IMR-90 (cell line): ENCODE results near the gene DMXL2. TPM values are rescaled to one million over a fixed set of nuclear protein-coding genes. Genes with fewer than 3 reads are reported as not detected.

Source experiments
- ATAC-seq: fragments of 200-7000 bp; cut with Tn5 transposase; 2 replicates; pipeline ENCODE4 v1.9.1; 2020; ENCODE audit warnings: low read depth, mild to moderate bottlenecking, moderate library complexity
- BruUV-seq: library from RNA; stranded (reverse); fragments of 400-500 nt; replicated peaks from 2 replicates; lab custom pipeline; 2021; lab: Mats Ljungman, UMichigan
- CTCF ChIA-PET: fragments of 300-600 bp; formaldehyde crosslinking; extraction: SDS; loops from one replicate; lab custom pipeline; 2021; ENCODE audit warnings: antibody characterized with exemption; lab: Yijun Ruan, JAX
- POLR2A ChIA-PET: fragments of 300-600 bp; sonication (Branson Sonifier 250); formaldehyde crosslinking; loops from one replicate; lab custom pipeline; 2022; ENCODE audit warnings: antibody characterized with exemption; ENCODE audit not compliant: unreplicated experiment; lab: Charles Lee
- DNase-seq: peaks from one replicate; pipeline ENCODE4 v3.0.0; 2013
- H2AFZ ChIP-seq: replicated peaks from 2 replicates; pipeline ENCODE3; 2013; ENCODE audit warnings: low read length, mild to moderate bottlenecking; ENCODE audit not compliant: poor library complexity
- H2AK5ac ChIP-seq: 2 replicates; pipeline ENCODE4 v1.6.1; 2013; ENCODE audit warnings: low read depth, low read length, inconsistent platforms
- H2AK9ac ChIP-seq: replicated peaks from 2 replicates; pipeline ENCODE3; 2013; ENCODE audit warnings: mild to moderate bottlenecking, low read depth, low read length, moderate library complexity; ENCODE audit not compliant: poor library complexity
- H2BK120ac ChIP-seq: 2 replicates; pipeline ENCODE4 v1.6.1; 2013; ENCODE audit warnings: low read depth, low read length, inconsistent platforms
- H2BK15ac ChIP-seq: 3 replicates; pipeline ENCODE4 v1.6.1; 2013; ENCODE audit warnings: low read depth, low read length, inconsistent platforms
- H2BK20ac ChIP-seq: 2 replicates; pipeline ENCODE4 v1.6.1; 2013; ENCODE audit warnings: low read depth, mild to moderate bottlenecking, inconsistent platforms, low read length, moderate library complexity
- H2BK5ac ChIP-seq: 2 replicates; pipeline ENCODE4 v1.6.1; 2013; ENCODE audit warnings: mild to moderate bottlenecking, low read depth, low read length, inconsistent platforms; ENCODE audit not compliant: poor library complexity, severe bottlenecking
- H3K14ac ChIP-seq: replicated peaks from 2 replicates; pipeline ENCODE4 v1.6.1; 2013; ENCODE audit warnings: low read depth, low read length, inconsistent platforms
- H3K18ac ChIP-seq: 2 replicates; pipeline ENCODE4 v1.6.1; 2013; ENCODE audit warnings: low read depth, low read length, control low read depth
- H3K23ac ChIP-seq: 2 replicates; pipeline ENCODE4 v1.6.1; 2013; ENCODE audit warnings: low read depth, low read length, inconsistent platforms
- H3K27ac ChIP-seq: 2 replicates; pipeline ENCODE4 v1.5.1; 2013; ENCODE audit warnings: mild to moderate bottlenecking, control low read depth, low read length; ENCODE audit not compliant: insufficient read depth
- H3K27me3 ChIP-seq: 2 replicates; pipeline ENCODE4 v1.6.1; 2013; ENCODE audit warnings: low read length; ENCODE audit not compliant: control insufficient read depth, insufficient read depth
- H3K36me3 ChIP-seq: 2 replicates; pipeline ENCODE4 v1.6.1; 2013; ENCODE audit warnings: low read length, mixed read lengths; ENCODE audit not compliant: control insufficient read depth, insufficient read depth
- H3K4ac ChIP-seq: 2 replicates; pipeline ENCODE4 v1.6.1; 2013; ENCODE audit warnings: low read depth, low read length, inconsistent platforms
- H3K4me1 ChIP-seq: 2 replicates; pipeline ENCODE4 v1.6.1; 2013; ENCODE audit warnings: low read length, mixed read lengths; ENCODE audit not compliant: control insufficient read depth, insufficient read depth
- H3K4me2 ChIP-seq: 2 replicates; pipeline ENCODE4 v1.6.1; 2013; ENCODE audit warnings: low read depth, mild to moderate bottlenecking, control low read depth, low read length, moderate library complexity
- H3K4me3 ChIP-seq: 2 replicates; pipeline ENCODE4 v1.5.1; 2013; ENCODE audit warnings: low read depth, mild to moderate bottlenecking, control low read depth, low read length, moderate library complexity; ENCODE audit not compliant: insufficient read depth
- H3K56ac ChIP-seq: 2 replicates; pipeline ENCODE4 v1.6.1; 2013; ENCODE audit warnings: low read length, inconsistent platforms; ENCODE audit not compliant: insufficient read depth; ENCODE audit errors: extremely low read depth
- H3K79me1 ChIP-seq, 2 experiments: 2 replicates each; pipeline ENCODE4 v1.6.1; 2013; ENCODE audit warnings: low read length in 2 of 2, inconsistent platforms in 1 of 2, low read depth in 1 of 2
- H3K9ac ChIP-seq: 2 replicates; pipeline ENCODE4 v1.6.1; 2013; ENCODE audit warnings: low read depth, low read length, control low read depth
- H3K9me1 ChIP-seq: 2 replicates; pipeline ENCODE4 v1.6.1; 2013; ENCODE audit warnings: low read length, inconsistent platforms; ENCODE audit not compliant: insufficient read depth
- H3K9me3 ChIP-seq: 2 replicates; pipeline ENCODE4 v1.6.1; 2013; ENCODE audit warnings: low read length; ENCODE audit not compliant: control insufficient read depth, insufficient read depth
- H4K20me1 ChIP-seq: 2 replicates; pipeline ENCODE4 v1.6.1; 2013; ENCODE audit warnings: low read length, inconsistent platforms; ENCODE audit not compliant: insufficient read depth
- H4K5ac ChIP-seq: 2 replicates; pipeline ENCODE4 v1.6.1; 2013; ENCODE audit warnings: mild to moderate bottlenecking, low read depth, low read length, control low read depth
- H4K8ac ChIP-seq, 2 experiments: 2 replicates each; pipeline ENCODE4 v1.6.1; 2013; ENCODE audit warnings: low read depth in 2 of 2, low read length in 2 of 2, control low read depth in 1 of 2, inconsistent platforms in 1 of 2
- H4K91ac ChIP-seq: 2 replicates; pipeline ENCODE4 v1.6.1; 2013; ENCODE audit warnings: low read depth, low read length, inconsistent platforms; ENCODE audit not compliant: insufficient read depth
- CEBPB ChIP-seq: IDR thresholded peaks from 2 replicates; pipeline ENCODE4 v1.6.1; 2012; ENCODE audit warnings: low read depth, low read length, improper control_type of control experiment
- CHD1 ChIP-seq: IDR thresholded peaks from 2 replicates; pipeline ENCODE4 v1.6.1; 2012; ENCODE audit warnings: low read depth, low read length, improper control_type of control experiment
- FOS ChIP-seq: fragments of 150-350 bp; IDR thresholded peaks from 2 replicates; pipeline ENCODE4 v1.6.1; 2016; ENCODE audit warnings: low read depth, low read length
- MXI1 ChIP-seq: IDR thresholded peaks from 2 replicates; pipeline ENCODE4 v1.6.1; 2012; ENCODE audit warnings: low read depth, mild to moderate bottlenecking, low read length, moderate library complexity, borderline replicate concordance
- NFE2L2 ChIP-seq: fragments of 150-350 bp; IDR thresholded peaks from 2 replicates; pipeline ENCODE4 v1.6.1; 2016; ENCODE audit warnings: low read depth, mild to moderate bottlenecking, low read length
- POLR2A ChIP-seq: IDR thresholded peaks from 2 replicates; pipeline ENCODE4 v1.6.1; 2012; ENCODE audit warnings: mild to moderate bottlenecking, low read depth, low read length
- RAD21 ChIP-seq: IDR thresholded peaks from 2 replicates; pipeline ENCODE4 v1.6.1; 2012; ENCODE audit warnings: low read length, improper control_type of control experiment
- RCOR1 ChIP-seq: IDR thresholded peaks from 2 replicates; pipeline ENCODE4 v1.6.1; 2012; ENCODE audit warnings: mild to moderate bottlenecking, low read length, improper control_type of control experiment; ENCODE audit not compliant: insufficient replicate concordance
- RFX5 ChIP-seq: IDR thresholded peaks from 2 replicates; pipeline ENCODE4 v1.8.0; 2012; ENCODE audit warnings: low read depth, mild to moderate bottlenecking, low read length, moderate library complexity
- SMC3 ChIP-seq: fragments of 150-350 bp; IDR thresholded peaks from 2 replicates; pipeline ENCODE4 v1.6.1; 2016; ENCODE audit warnings: low read depth, mild to moderate bottlenecking, antibody characterized with exemption, low read length, moderate library complexity
- whole genome bisulfite sequencing, 2 experiments: methylation state at CpG; one replicate each; pipeline versions ENCODE4 v1.1.5 to v1.1.7; 2013; ENCODE audit warnings: missing lambda C conversion rate in 2 of 2; ENCODE audit not compliant: insufficient read length in 1 of 2; ENCODE audit errors: extremely low coverage in 2 of 2; 5-methylcytosine and 5-hydroxymethylcytosine counted together
- dilution Hi-C: fragments of 300-500 bp; cut with HindIII; formaldehyde crosslinking; loops from one replicate; pipeline ENCODE4 v1.14.3; 2018; ENCODE audit warnings: low sequenced_read_pairs; ENCODE audit not compliant: unreplicated experiment
- in situ Hi-C: fragments of 300-500 bp; cut with MboI; formaldehyde crosslinking; loops from 3 replicates; pipeline ENCODE4 v1.14.3; 2019; ENCODE audit warnings: low sequenced_read_pairs, inconsistent platforms, mixed read lengths
- intact Hi-C: fragments of 100-400 bp; cut with micrococcal nuclease; formaldehyde crosslinking; loops from 2 replicates; pipeline ENCODE4 v1.10.0; 2022
- polyA plus RNA-seq, 3 experiments: library from polyadenylated mRNA; depleted of rRNA; stranded (reverse); fragments of >200 nt; gene quantifications; 2 replicates each; pipeline ENCODE4 v1.2.3, GENCODE V29; 2012; ENCODE audit warnings: low replicate concordance in 1 of 3
- total RNA-seq: library from RNA; depleted of rRNA; stranded (reverse); fragments of >200 nt; gene quantifications from 2 replicates; pipeline ENCODE4 v1.2.3, GENCODE V29; 2012
- TF ChIP-seq, protein P1 (sequence below): fragments of 150-350 bp; IDR thresholded peaks from 2 replicates; pipeline ENCODE4 v1.6.1; 2017; ENCODE audit warnings: mild to moderate bottlenecking, antibody characterized with exemption, low read length, low read depth

DMXL2 gene
- total and polyA plus RNA-seq, 2 of the 4 experiments (the other 2 are of a cell fraction) = 9.7 to 21.9 TPM

DNA sequence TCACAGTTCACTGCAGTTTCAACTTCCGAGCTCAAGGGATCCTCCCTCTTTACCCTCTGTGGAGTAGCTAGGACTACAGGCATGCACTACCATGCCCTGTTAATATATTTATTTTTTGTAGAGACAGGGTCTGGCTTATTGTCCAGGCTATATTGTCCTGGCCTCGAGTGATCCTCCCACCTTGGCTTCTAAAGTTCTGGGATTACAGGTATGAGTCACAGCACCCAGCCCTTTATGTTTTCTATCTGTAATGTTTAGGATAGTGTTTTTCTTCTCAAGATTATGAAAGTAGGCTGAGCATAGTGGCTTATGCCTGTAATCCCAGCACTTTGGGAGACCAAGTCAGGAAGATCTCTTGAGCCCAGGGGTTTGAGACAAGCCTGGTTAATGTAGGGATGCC lies 46.8 kb upstream of the DMXL2 start:
- H4K20me1 ChIP-seq = no peaks in the 10 kb centered on the region
- POLR2A ChIA-PET = no interaction called here
- no peak overlapping the region for H3K4ac ChIP-seq
- TF ChIP-seq NFE2L2 (no peak), POLR2A (no peak), RAD21 (no peak), FOS (no peak), CEBPB (no peak), RFX5 (no peak), CHD1 (no peak), MXI1 (no peak), SMC3 (no peak), RCOR1 (no peak)
- TF ChIP-seq, protein P1, sequence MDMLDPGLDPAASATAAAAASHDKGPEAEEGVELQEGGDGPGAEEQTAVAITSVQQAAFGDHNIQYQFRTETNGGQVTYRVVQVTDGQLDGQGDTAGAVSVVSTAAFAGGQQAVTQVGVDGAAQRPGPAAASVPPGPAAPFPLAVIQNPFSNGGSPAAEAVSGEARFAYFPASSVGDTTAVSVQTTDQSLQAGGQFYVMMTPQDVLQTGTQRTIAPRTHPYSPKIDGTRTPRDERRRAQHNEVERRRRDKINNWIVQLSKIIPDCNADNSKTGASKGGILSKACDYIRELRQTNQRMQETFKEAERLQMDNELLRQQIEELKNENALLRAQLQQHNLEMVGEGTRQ = no peak
- H3K4me1 ChIP-seq = no peaks in the 10 kb centered on the region
- dilution Hi-C loops (no loop called here), intact Hi-C loops (no loop called here), in situ Hi-C loops (no loop called here)
- BruUV-seq = no TSS peak
- no peaks in the 10 kb centered on the region for H3K9me1 ChIP-seq
- H2AK9ac ChIP-seq = no peak overlapping the region
- no peak for ATAC-seq
- no peaks in the 10 kb centered on the region for H3K36me3 ChIP-seq
- no peak for DNase-seq
- H3K27me3 ChIP-seq = peaks cover 18% of the 10 kb centered on the region
- H2BK20ac ChIP-seq = no peak overlapping the region
- no peak overlapping the region for H3K9ac ChIP-seq
- H3K4me2 ChIP-seq = no peak overlapping the region
- H3K27ac ChIP-seq = no peak overlapping the region
- no peak overlapping the region for H2BK15ac ChIP-seq
- no peak overlapping the region for H3K4me3 ChIP-seq
- no peak overlapping the region for H2AFZ ChIP-seq
- no peak overlapping the region for H2BK5ac ChIP-seq
- no peak overlapping the region for H3K23ac ChIP-seq
- CTCF ChIA-PET = no interaction called here
- H2AK5ac ChIP-seq = no peak overlapping the region
- no peak overlapping the region for H4K8ac ChIP-seq
- WGBS, 2 experiments = no CpG with 5 or more reads among the region's 2 CpGs
- no peak overlapping the region for H4K91ac ChIP-seq
- no peaks in the 10 kb centered on the region for H3K9me3 ChIP-seq
- H4K5ac ChIP-seq = no peak overlapping the region
- H2BK120ac ChIP-seq = no peak overlapping the region
- H3K79me1 ChIP-seq = no peaks in the 10 kb centered on the region
- H3K18ac ChIP-seq = no peak overlapping the region
- no peak overlapping the region for H3K56ac ChIP-seq
- H3K14ac ChIP-seq = no peak overlapping the region
